Measurements from ENCODE around the gene RNF215. TPM values are rescaled to one million over a fixed set of nuclear protein-coding genes. Genes with fewer than 3 reads are reported as not detected.

RNF215 gene
- total RNA-seq, 1 experiment from 2014 or later, result 12.8 TPM

DNA sequence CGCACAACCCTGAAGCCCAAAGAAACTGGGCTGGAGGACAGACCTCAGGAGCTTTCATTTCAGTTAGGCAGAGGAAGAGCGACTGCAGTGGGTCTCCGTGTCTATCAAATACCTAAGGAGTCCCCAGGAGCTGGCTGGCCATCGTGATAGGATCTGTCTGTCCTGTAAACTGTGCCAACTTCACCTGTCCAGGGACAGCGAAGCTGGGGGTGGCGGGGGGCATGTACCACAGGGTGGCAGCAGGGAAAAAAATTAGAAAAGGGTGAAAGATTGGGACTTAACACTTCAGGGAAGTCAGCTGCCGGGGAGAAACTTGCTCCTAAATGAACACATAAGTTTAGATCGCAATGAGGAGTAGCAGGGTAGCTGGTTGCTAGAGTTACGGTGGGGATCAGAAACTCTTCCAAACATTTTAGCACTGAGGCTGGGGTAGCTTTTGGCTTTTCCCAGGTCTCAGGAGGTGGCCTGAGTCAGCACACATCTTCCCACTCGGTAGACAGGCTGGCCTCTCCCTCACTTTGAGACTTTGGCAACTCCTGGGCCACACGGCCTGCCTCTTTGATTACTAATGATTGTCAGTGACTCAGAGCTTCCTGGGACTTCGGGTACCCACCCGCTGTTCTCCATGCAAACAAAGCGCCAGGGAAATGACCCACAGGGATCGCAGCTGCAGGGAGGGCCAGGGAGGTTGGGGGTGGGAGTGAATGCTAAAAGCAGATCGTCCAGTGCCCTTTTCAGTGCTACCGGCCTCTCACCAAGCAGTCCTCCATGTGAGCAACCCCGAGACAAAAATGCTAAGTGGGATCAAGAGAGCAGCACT is 35.5 kb upstream of the RNF215 start:
- ChIA-PET POLR2A (interaction anchor here (0.9 to 2.1 kb wide), 6 partner anchors 8 to 641 kb away, joined by 3 to 19 read pairs (median 7); partner anchors contain the start of genes CCDC157, PES1, SEC14L2 and SF3A1), CTCF (interaction anchor here (0.6 to 4.3 kb wide), 12 partner anchors 12 to 1116 kb away, joined by 3 to 29 read pairs (median 4); partner anchors contain the start of genes RNF215 and SEC14L2)
- peaks cover 1% of the 10 kb centered on the region; the same call in 1 of the 2 replicates for H3K36me3 ChIP-seq (ENCODE audit: control insufficient read depth, insufficient read depth, low read length)
- Mint-ChIP-seq H3K27ac (ENCODE audit: unreplicated experiment) (peak overlapping the region; percentile 82), H3K9me3 (ENCODE audit: unreplicated experiment) (no peaks in the 10 kb centered on the region), H3K4me3 (ENCODE audit: unreplicated experiment) (peak overlapping the region; percentile 85), H3K36me3 (ENCODE audit: insufficient read depth, unreplicated experiment) (peaks cover 28% of the 10 kb centered on the region), H3K4me1 (ENCODE audit: low read depth, unreplicated experiment) (peaks cover 35% of the 10 kb centered on the region), H3K27me3 (ENCODE audit: insufficient read depth, unreplicated experiment) (no peaks in the 10 kb centered on the region)
- peaks cover 55% of the 10 kb centered on the region for H3K4me1 ChIP-seq
- no TSS peak for BruUV-seq (replicated peaks)
- no peaks in the 10 kb centered on the region for H3K9me3 ChIP-seq
- H3K4me3 ChIP-seq (ENCODE audit: low read depth, low read length), result peak overlapping the region; percentile 62
- intact Hi-C loops (cut with micrococcal nuclease; ENCODE audit: unreplicated experiment), result loop anchor here (1.0 kb wide), 1 partner anchor 31 kb away; no protein-coding TSS in a partner anchor
- no peaks in the 10 kb centered on the region for H3K27me3 ChIP-seq (replicated peaks; ENCODE audit: control insufficient read depth, insufficient read depth, low read length)
- peak; percentile 39 to 51 for DNase-seq
- TF ChIP-seq, protein P1, sequence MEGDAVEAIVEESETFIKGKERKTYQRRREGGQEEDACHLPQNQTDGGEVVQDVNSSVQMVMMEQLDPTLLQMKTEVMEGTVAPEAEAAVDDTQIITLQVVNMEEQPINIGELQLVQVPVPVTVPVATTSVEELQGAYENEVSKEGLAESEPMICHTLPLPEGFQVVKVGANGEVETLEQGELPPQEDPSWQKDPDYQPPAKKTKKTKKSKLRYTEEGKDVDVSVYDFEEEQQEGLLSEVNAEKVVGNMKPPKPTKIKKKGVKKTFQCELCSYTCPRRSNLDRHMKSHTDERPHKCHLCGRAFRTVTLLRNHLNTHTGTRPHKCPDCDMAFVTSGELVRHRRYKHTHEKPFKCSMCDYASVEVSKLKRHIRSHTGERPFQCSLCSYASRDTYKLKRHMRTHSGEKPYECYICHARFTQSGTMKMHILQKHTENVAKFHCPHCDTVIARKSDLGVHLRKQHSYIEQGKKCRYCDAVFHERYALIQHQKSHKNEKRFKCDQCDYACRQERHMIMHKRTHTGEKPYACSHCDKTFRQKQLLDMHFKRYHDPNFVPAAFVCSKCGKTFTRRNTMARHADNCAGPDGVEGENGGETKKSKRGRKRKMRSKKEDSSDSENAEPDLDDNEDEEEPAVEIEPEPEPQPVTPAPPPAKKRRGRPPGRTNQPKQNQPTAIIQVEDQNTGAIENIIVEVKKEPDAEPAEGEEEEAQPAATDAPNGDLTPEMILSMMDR (IDR thresholded peaks at IDR 0.05; ENCODE audit: insufficient read depth in 1 of 2, low read depth in 1 of 2, low read length in 1 of 2, severe bottlenecking in 1 of 2, unreplicated experiment in 1 of 2), result no peak

DNA sequence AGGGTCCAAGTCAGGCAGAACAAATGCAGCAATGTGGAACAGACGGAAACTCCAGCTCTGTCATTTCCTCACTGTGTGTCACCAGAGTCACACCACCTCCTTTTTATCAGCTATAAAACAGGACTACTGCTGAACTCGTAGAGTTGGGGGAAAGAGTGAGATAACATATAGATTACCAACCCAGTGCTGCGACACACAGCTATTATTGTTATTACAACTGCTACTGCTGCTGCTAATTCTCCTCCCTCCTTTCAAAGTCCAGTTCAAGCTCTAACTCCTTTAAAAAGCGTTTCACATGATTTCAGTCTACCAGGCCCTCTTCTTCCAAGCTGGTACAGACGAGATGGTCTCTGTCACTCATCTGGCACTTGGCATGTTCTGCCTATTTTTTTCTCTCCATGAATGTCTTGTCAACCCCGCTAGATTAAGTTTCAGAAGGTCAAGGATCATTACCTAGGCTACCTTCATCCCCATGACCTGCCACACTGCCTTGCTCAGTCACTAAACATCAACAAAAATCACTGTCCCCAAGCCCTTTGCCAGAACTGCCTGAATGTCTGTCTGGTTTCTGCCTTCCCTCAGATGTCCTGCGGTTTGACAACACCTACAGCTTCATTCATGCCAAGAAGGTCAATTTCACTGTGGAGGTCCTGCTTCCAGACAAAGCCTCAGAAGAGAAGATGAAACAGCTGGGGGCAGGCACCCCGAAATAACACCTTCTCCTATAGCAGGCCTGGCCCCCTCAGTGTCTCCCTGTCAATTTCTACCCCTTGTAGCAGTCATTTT is 34.7 kb upstream of the RNF215 start:
- POLR2A ChIA-PET, result interaction anchor here (0.6 kb wide), 1 partner anchor 364 kb away, joined by 4 read pairs; no protein-coding TSS in a partner anchor
- H3K27ac Mint-ChIP-seq (ENCODE audit: unreplicated experiment), result peak overlapping the region; percentile 82
- Histone ChIP-seq H3K36me3 (ENCODE audit: control insufficient read depth, insufficient read depth, low read length) (peaks cover 1% of the 10 kb centered on the region; the same call in 1 of the 2 replicates), H3K9me3 (no peaks in the 10 kb centered on the region), H3K27me3 (replicated peaks; ENCODE audit: control insufficient read depth, insufficient read depth, low read length) (no peaks in the 10 kb centered on the region), H3K4me3 (ENCODE audit: low read depth, low read length) (peak overlapping the region; percentile 5; the same call in 1 of the 2 replicates), H3K4me1 (peaks cover 63% of the 10 kb centered on the region)
- TF ChIP-seq, protein P1 (IDR thresholded peaks at IDR 0.05; ENCODE audit: insufficient read depth in 1 of 2, low read depth in 1 of 2, low read length in 1 of 2, severe bottlenecking in 1 of 2, unreplicated experiment in 1 of 2), result no peak
- no TSS peak for BruUV-seq (replicated peaks)
- no peaks in the 10 kb centered on the region for H3K27me3 Mint-ChIP-seq (ENCODE audit: insufficient read depth, unreplicated experiment)
- CTCF ChIA-PET, result interaction anchor here (0.6 to 4.3 kb wide), 5 partner anchors 9 to 1117 kb away, joined by 3 to 29 read pairs (median 4); partner anchors contain the start of gene SEC14L2
- no peaks in the 10 kb centered on the region for H3K9me3 Mint-ChIP-seq (ENCODE audit: unreplicated experiment)
- DNase-seq, result no peak
- H3K4me3 Mint-ChIP-seq (ENCODE audit: unreplicated experiment), result peak overlapping the region; percentile 85
- intact Hi-C loops (cut with micrococcal nuclease; ENCODE audit: unreplicated experiment), result no loop called here
- H3K36me3 Mint-ChIP-seq (ENCODE audit: insufficient read depth, unreplicated experiment), result peaks cover 28% of the 10 kb centered on the region
- H3K4me1 Mint-ChIP-seq (ENCODE audit: low read depth, unreplicated experiment), result peaks cover 35% of the 10 kb centered on the region

Measured in Caco-2 (cell line).